Upper lobe of right lung (tissue), 1 donor: ENCODE results near the gene OGFR. TPM values are rescaled to one million over a fixed set of nuclear protein-coding genes. Genes with fewer than 3 reads are reported as not detected.

Experiments used
- ATAC-seq: fragments of 200-7000 bp; cut with Tn5 transposase; one replicate; pipeline ENCODE4 v1.9.1; 2020; ENCODE audit warnings: mild to moderate bottlenecking, moderate library complexity
- DNase-seq: peaks from one replicate; pipeline ENCODE4 v3.0.0-alpha.2; 2020
- H3K27ac ChIP-seq: fragments of 200-600 bp; one replicate; pipeline ENCODE4 v1.8.0; 2022
- H3K27me3 ChIP-seq: fragments of 200-600 bp; one replicate; pipeline ENCODE4 v1.8.0; 2022; ENCODE audit warnings: mild to moderate bottlenecking
- H3K36me3 ChIP-seq: fragments of 200-600 bp; one replicate; pipeline ENCODE4 v1.8.0; 2022
- H3K4me1 ChIP-seq: fragments of 200-600 bp; one replicate; pipeline ENCODE4 v1.8.0; 2022
- H3K4me3 ChIP-seq: fragments of 200-600 bp; one replicate; pipeline ENCODE4 v1.8.0; 2022; ENCODE audit warnings: mild to moderate bottlenecking
- H3K9me3 ChIP-seq: fragments of 200-600 bp; one replicate; pipeline ENCODE4 v1.8.0; 2022
- CTCF ChIP-seq: fragments of 200-600 bp; IDR thresholded peaks from one replicate; pipeline ENCODE4 v1.8.0; 2022; ENCODE audit warnings: antibody characterized with exemption
- intact Hi-C: fragments of 100-400 bp; cut with DNase I; formaldehyde crosslinking; loops from one replicate; pipeline ENCODE4 v1.11.0; 2022
- total RNA-seq: library from RNA; stranded (reverse); fragmentation: NEBNext Ultra II Directional; extraction: Animal tissue kit (Norgen Biotek cat#: 25700); gene quantifications from one replicate; pipeline ENCODE4 v1.2.1, GENCODE V29; 2021
- donor health status: DM: no; HTN: yes; CAD: no; lungs with severe emphysema.

Gene OGFR
- total RNA-seq, 1 donor from 2014 or later = 58.2 TPM

GRCh38 chr20:62813588-62813987, 9.0 kb downstream of the OGFR start:
- Histone ChIP-seq H3K36me3 (peaks cover 44% of the 10 kb centered on the region), H3K4me3 (no peak overlapping the region), H3K27ac (no peak overlapping the region), H3K4me1 (peaks cover 20% of the 10 kb centered on the region), H3K9me3 (no peaks in the 10 kb centered on the region), H3K27me3 (peaks cover 41% of the 10 kb centered on the region)
- ATAC-seq (no peak), DNase-seq (no peak)
- intact Hi-C loops = no loop called here
- TF ChIP-seq CTCF = no peak

- Histone ChIP-seq H3K36me3 (peaks cover 38% of the 10 kb centered on the region), H3K27me3 (peaks cover 47% of the 10 kb centered on the region), H3K9me3 (no peaks in the 10 kb centered on the region), H3K4me1 (peaks cover 26% of the 10 kb centered on the region), H3K27ac (no peak overlapping the region), H3K4me3 (no peak overlapping the region)
- intact Hi-C loops = no loop called here
- TF ChIP-seq CTCF = no peak
- DNase-seq = no peak
- no peak for ATAC-seq
These were observed 9.5 kb downstream of the OGFR start for GRCh38 chr20:62814060-62814708.

GRCh38 chr20:62814709-62815065, 10.1 kb downstream of the OGFR start:
- H3K4me1 ChIP-seq = peaks cover 28% of the 10 kb centered on the region
- no peak for DNase-seq
- intact Hi-C loops = no loop called here
- H3K9me3 ChIP-seq = no peaks in the 10 kb centered on the region
- H3K27ac ChIP-seq = no peak overlapping the region
- no peak for TF ChIP-seq CTCF
- peaks cover 50% of the 10 kb centered on the region for H3K27me3 ChIP-seq
- peaks cover 33% of the 10 kb centered on the region for H3K36me3 ChIP-seq
- no peak overlapping the region for H3K4me3 ChIP-seq
- no peak for ATAC-seq

- Histone ChIP-seq H3K36me3 (peaks cover 27% of the 10 kb centered on the region), H3K4me3 (no peak overlapping the region), H3K27ac (no peak overlapping the region), H3K9me3 (no peaks in the 10 kb centered on the region), H3K27me3 (peaks cover 50% of the 10 kb centered on the region), H3K4me1 (peaks cover 28% of the 10 kb centered on the region)
- TF ChIP-seq CTCF = no peak
- intact Hi-C loops = no loop called here
- peak; percentile 4 for ATAC-seq
- no peak for DNase-seq
These were observed 10.7 kb downstream of the OGFR start for GRCh38 chr20:62815066-62815991.

- ATAC-seq (peak; percentile 1), DNase-seq (no peak)
- Histone ChIP-seq H3K4me1 (peaks cover 28% of the 10 kb centered on the region), H3K4me3 (peak overlapping the region; percentile 14), H3K27ac (no peak overlapping the region), H3K27me3 (peaks cover 50% of the 10 kb centered on the region), H3K9me3 (no peaks in the 10 kb centered on the region), H3K36me3 (peaks cover 17% of the 10 kb centered on the region)
- no peak for TF ChIP-seq CTCF
- intact Hi-C loops = no loop called here
These were observed 11.6 kb downstream of the OGFR start for GRCh38 chr20:62816031-62816883.
